CD4-positive, alpha-beta T cell (primary cell): ENCODE measurements around the gene COL6A5. TPM values are rescaled to one million over a fixed set of nuclear protein-coding genes. Genes with fewer than 3 reads are reported as not detected.

Source experiments
- ATAC-seq: fragments of 200-7000 bp; cut with Tn5 transposase; one replicate; pipeline ENCODE4 v1.10.0; 2022; ENCODE audit warnings: mild to moderate bottlenecking; ENCODE audit not compliant: poor library complexity
- CTCF ChIA-PET: fragments of 350-600 bp; sonication (Branson Sonifier 250); formaldehyde crosslinking; loops from one replicate; lab custom pipeline; 2021; ENCODE audit warnings: antibody characterized with exemption, inconsistent platforms; lab: Charles Lee
- POLR2A ChIA-PET: fragments of 350-600 bp; sonication (Branson Sonifier 250); formaldehyde crosslinking; loops from one replicate; lab custom pipeline; 2021; ENCODE audit warnings: antibody characterized with exemption, inconsistent platforms; lab: Charles Lee
- DNase-seq, 14 experiments: peaks; one replicate each; pipeline ENCODE4 v3.0.0-alpha.2; 2013 to 2020; ENCODE audit warnings: mixed read lengths in 2 of 14
- H3K27ac ChIP-seq, 2 donors: one replicate each; pipeline versions ENCODE4 v1.5.1 to v1.7.0; 2013; ENCODE audit warnings: low read length in 2 of 2, low read depth in 1 of 2, mild to moderate bottlenecking in 1 of 2
- H3K27me3 ChIP-seq, 2 experiments: 1 replicate in 1 of 2; 2 replicates in 1 of 2; pipeline versions ENCODE4 v1.6.1 to v1.7.0; 2013; ENCODE audit warnings: low read length in 2 of 2, control low read depth in 1 of 2, mild to moderate bottlenecking in 1 of 2, moderate library complexity in 1 of 2; ENCODE audit not compliant: insufficient read depth in 2 of 2, control insufficient read depth in 1 of 2
- H3K36me3 ChIP-seq: one replicate; pipeline ENCODE4 v1.6.1; 2013; ENCODE audit warnings: low read length, control low read depth; ENCODE audit not compliant: insufficient read depth
- H3K4me1 ChIP-seq: one replicate; pipeline ENCODE4 v1.6.1; 2013; ENCODE audit warnings: low read length, control low read depth; ENCODE audit not compliant: insufficient read depth
- H3K4me3 ChIP-seq: one replicate; pipeline ENCODE4 v1.5.1; 2013; ENCODE audit warnings: mild to moderate bottlenecking, low read length, moderate library complexity
- H3K9me3 ChIP-seq, 2 experiments: 1 replicate in 1 of 2; 2 replicates in 1 of 2; pipeline versions ENCODE4 v1.6.1 to v1.7.0; 2013; ENCODE audit warnings: low read length in 2 of 2, mild to moderate bottlenecking in 2 of 2, control low read depth in 1 of 2, moderate library complexity in 1 of 2; ENCODE audit not compliant: control insufficient read depth in 1 of 2, insufficient read depth in 1 of 2
- H3K27ac Mint-ChIP-seq: one replicate; pipeline ENCODE4 v1.8.0; 2020; ENCODE audit warnings: mixed read lengths
- H3K27me3 Mint-ChIP-seq: one replicate; pipeline ENCODE4 v1.8.0; 2021; ENCODE audit warnings: mixed read lengths
- H3K36me3 Mint-ChIP-seq: one replicate; pipeline ENCODE4 v1.8.0; 2021; ENCODE audit warnings: low read depth, mixed read lengths
- H3K4me1 Mint-ChIP-seq: one replicate; pipeline ENCODE4 v1.8.0; 2021; ENCODE audit warnings: low read depth, mixed read lengths
- H3K4me3 Mint-ChIP-seq: one replicate; pipeline ENCODE4 v1.8.0; 2020; ENCODE audit warnings: mild to moderate bottlenecking, mixed read lengths
- H3K9me3 Mint-ChIP-seq: one replicate; pipeline ENCODE4 v1.8.0; 2020; ENCODE audit warnings: mixed read lengths
- CTCF ChIP-seq: fragments of 200-600 bp; IDR thresholded peaks from one replicate; pipeline ENCODE4 v1.8.0; 2022; ENCODE audit warnings: antibody characterized with exemption, mild to moderate bottlenecking
- intact Hi-C, 2 experiments: fragments of 100-400 bp; cut with DNase I in 1 of 2; cut with micrococcal nuclease in 1 of 2; formaldehyde crosslinking; loops; one replicate each; pipeline versions ENCODE4 v1.15.1 to v1.9.0; 2023 to 2025; cut with DNase I, micrococcal nuclease
- total RNA-seq, 174 experiments: library from RNA in 2 of 174; stranded (reverse) in 2 of 174; gene quantifications; one replicate each; pipeline ENCODE4 v1.2.3 and lab custom pipeline; 2021 to 2026

Gene COL6A5
- total RNA-seq, 2 experiments from 2014 or later = not detected

GRCh38 chr3:130517602-130518001 lies 172.1 kb downstream of the COL6A5 start:
- intact Hi-C loops = no loop called here
- H3K4me3 Mint-ChIP-seq = no peak overlapping the region
- ChIA-PET CTCF (no interaction called here), POLR2A (no interaction called here)
- H3K36me3 ChIP-seq = no peaks in the 10 kb centered on the region
- no peaks in the 10 kb centered on the region for H3K36me3 Mint-ChIP-seq
- no peak for DNase-seq
- no peak for ATAC-seq
- peaks cover 0 to 9% of the 10 kb centered on the region in 2 experiments for H3K9me3 ChIP-seq
- no peaks in the 10 kb centered on the region for H3K4me1 Mint-ChIP-seq
- H3K27me3 ChIP-seq = peaks cover 14 to 32% of the 10 kb centered on the region in 2 experiments
- no peaks in the 10 kb centered on the region for H3K9me3 Mint-ChIP-seq
- no peak for TF ChIP-seq CTCF
- no peak overlapping the region for H3K4me3 ChIP-seq
- no peak overlapping the region for H3K27ac ChIP-seq
- peaks cover 60% of the 10 kb centered on the region for H3K27me3 Mint-ChIP-seq
- H3K27ac Mint-ChIP-seq = no peak overlapping the region
- H3K4me1 ChIP-seq = no peaks in the 10 kb centered on the region

GRCh38 chr3:130519754-130520153 lies 174.3 kb downstream of the COL6A5 start:
- Histone ChIP-seq H3K27me3 (peaks cover 18 to 32% of the 10 kb centered on the region in 2 experiments), H3K4me1 (no peaks in the 10 kb centered on the region), H3K36me3 (no peaks in the 10 kb centered on the region), H3K4me3 (no peak overlapping the region), H3K9me3 (peaks cover 0 to 9% of the 10 kb centered on the region in 2 experiments), H3K27ac (no peak overlapping the region)
- no peak overlapping the region for H3K4me3 Mint-ChIP-seq
- CTCF ChIA-PET = no interaction called here
- H3K27me3 Mint-ChIP-seq = peaks cover 61% of the 10 kb centered on the region
- H3K27ac Mint-ChIP-seq = no peak overlapping the region
- TF ChIP-seq CTCF = no peak
- ATAC-seq = no peak
- H3K4me1 Mint-ChIP-seq = no peaks in the 10 kb centered on the region
- no peak for DNase-seq
- intact Hi-C loops = no loop called here
- POLR2A ChIA-PET = no interaction called here
- no peaks in the 10 kb centered on the region for H3K9me3 Mint-ChIP-seq
- H3K36me3 Mint-ChIP-seq = no peaks in the 10 kb centered on the region

- H3K36me3 ChIP-seq = no peaks in the 10 kb centered on the region
- POLR2A ChIA-PET = no interaction called here
- H3K4me3 ChIP-seq = no peak overlapping the region
- no peaks in the 10 kb centered on the region for H3K4me1 ChIP-seq
- intact Hi-C loops = no loop called here
- H3K9me3 Mint-ChIP-seq = no peaks in the 10 kb centered on the region
- H3K9me3 ChIP-seq = peaks cover 0 to 2% of the 10 kb centered on the region in 2 experiments
- H3K4me1 Mint-ChIP-seq = no peaks in the 10 kb centered on the region
- H3K27me3 Mint-ChIP-seq = peaks cover 46% of the 10 kb centered on the region
- H3K27ac Mint-ChIP-seq = no peak overlapping the region
- no peaks in the 10 kb centered on the region for H3K36me3 Mint-ChIP-seq
- no peak overlapping the region for H3K27ac ChIP-seq
- DNase-seq (no peak), ATAC-seq (no peak)
- CTCF ChIA-PET = no interaction called here
- H3K4me3 Mint-ChIP-seq = no peak overlapping the region
- peaks cover 11 to 12% of the 10 kb centered on the region in 2 experiments for H3K27me3 ChIP-seq
- no peak for TF ChIP-seq CTCF
Observed at GRCh38 chr3:130522399-130522798, 176.9 kb downstream of the COL6A5 start.
